GM12878 (cell line): ENCODE data around the gene OR51B6. TPM values are rescaled to one million over a fixed set of nuclear protein-coding genes. Genes with fewer than 3 reads are reported as not detected.
"Not testable (repeated sequence)": the region's sequence is repeated elsewhere in the genome, so short reads cannot be mapped to it uniquely, and the experiment has no call there.

ENCODE experiments used
- ATAC-seq: fragments of 200-7000 bp; cut with Tn5 transposase; 3 replicates; pipeline ENCODE4 v1.9.1; 2020; ENCODE audit warnings: mild to moderate bottlenecking, moderate library complexity
- BruUV-seq: library from RNA; stranded (reverse); fragments of 400-500 nt; replicated peaks from 2 replicates; lab custom pipeline; 2021; lab: Mats Ljungman, UMichigan
- CTCF ChIA-PET: fragments of 300-600 bp; sonication (Branson Sonifier 250); formaldehyde crosslinking; extraction: SDS; loops from one replicate; lab custom pipeline; 2021; ENCODE audit warnings: inconsistent platforms; lab: Yijun Ruan, JAX
- POLR2A ChIA-PET: fragments of 350-600 bp; formaldehyde crosslinking; extraction: SDS; loops from one replicate; lab custom pipeline; 2021; ENCODE audit warnings: inconsistent platforms; lab: Charles Lee
- RAD21 ChIA-PET: fragments of 300-600 bp; sonication (Branson Sonifier 250); formaldehyde crosslinking; loops from one replicate; lab custom pipeline; 2023; ENCODE audit warnings: antibody characterized with exemption; ENCODE audit not compliant: unreplicated experiment; lab: Charles Lee
- SMC1A ChIA-PET: fragments of 300-600 bp; sonication (Branson Sonifier 250); formaldehyde crosslinking; loops from one replicate; lab custom pipeline; 2023; ENCODE audit not compliant: unreplicated experiment, uncharacterized antibody; lab: Charles Lee
- DNase-seq: peaks from one replicate; pipeline ENCODE4 v3.0.0-alpha.2; 2011; ENCODE audit warnings: low read depth, low spot score
- FAIRE-seq: peaks from 3 replicates; lab custom pipeline; 2011; peaks lifted over from hg19 to GRCh38; lab: Jason Lieb, UNC
- H2AFZ ChIP-seq: 2 replicates; pipeline ENCODE4 v1.6.0; 2011; ENCODE audit warnings: low read depth, low read length, control low read depth; ENCODE audit not compliant: control insufficient read depth
- H3K27ac ChIP-seq: 2 replicates; pipeline ENCODE4 v1.5.1; 2011; ENCODE audit warnings: control low read depth; ENCODE audit not compliant: control insufficient read depth, insufficient read depth
- H3K27me3 ChIP-seq, 2 experiments: replicated peaks in 1 of 2; 2 replicates each; pipeline versions ENCODE4 v1.6.0 to v1.6.1; 2011; ENCODE audit warnings: low read length in 1 of 2; ENCODE audit not compliant: control insufficient read depth in 2 of 2, insufficient read depth in 2 of 2
- H3K36me3 ChIP-seq, 2 experiments: 2 replicates each; pipeline ENCODE4 v1.5.1; 2011; ENCODE audit warnings: low read length in 1 of 2; ENCODE audit not compliant: control insufficient read depth in 2 of 2, insufficient read depth in 2 of 2
- H3K4me1 ChIP-seq: 2 replicates; pipeline ENCODE4 v1.6.1; 2011; ENCODE audit warnings: mild to moderate bottlenecking, low read length, moderate library complexity, mixed read lengths; ENCODE audit not compliant: control insufficient read depth, insufficient read depth
- H3K4me2 ChIP-seq: 2 replicates; pipeline ENCODE4 v1.6.0; 2011; ENCODE audit warnings: control low read depth; ENCODE audit not compliant: control insufficient read depth, insufficient read depth
- H3K4me3 ChIP-seq: fragments of 200-600 bp; sonication (generic); 2 replicates; pipeline ENCODE4 v1.5.1; 2016
- H3K79me2 ChIP-seq: 2 replicates; pipeline ENCODE4 v1.6.0; 2011; ENCODE audit warnings: low read length; ENCODE audit not compliant: control insufficient read depth, insufficient read depth
- H3K9ac ChIP-seq: 2 replicates; pipeline ENCODE4 v1.8.0; 2011; ENCODE audit warnings: low read length, control low read depth, mixed read lengths; ENCODE audit not compliant: control insufficient read depth, insufficient read depth
- H3K9me3 ChIP-seq: replicated peaks from 3 replicates; pipeline ENCODE4 v1.5.1; 2011; ENCODE audit warnings: mild to moderate bottlenecking, low read length; ENCODE audit not compliant: control insufficient read depth, insufficient read depth
- H4K20me1 ChIP-seq: 2 replicates; pipeline ENCODE4 v1.6.0; 2011; ENCODE audit not compliant: control insufficient read depth, insufficient read depth
- CTCF ChIP-seq, 3 experiments: IDR thresholded peaks in 2 of 3; conservative IDR thresholded peaks in 1 of 3; 2 replicates each; pipeline ENCODE4 v1.5.1; 2011; ENCODE audit warnings: low read depth in 3 of 3, low read length in 3 of 3, mild to moderate bottlenecking in 3 of 3, control low read depth in 2 of 3, moderate library complexity in 2 of 3, inconsistent platforms in 1 of 3, mixed read lengths in 1 of 3; ENCODE audit not compliant: control insufficient read depth in 2 of 3, insufficient read depth in 1 of 3; ENCODE audit errors: extremely low read depth in 1 of 3
- RFX5 ChIP-seq: IDR thresholded peaks from 2 replicates; pipeline ENCODE4 v1.6.1; 2011; ENCODE audit warnings: low read depth, low read length, improper control_type of control experiment
- RUNX3 ChIP-seq: IDR thresholded peaks from 2 replicates; pipeline ENCODE4 v1.6.1; 2012; ENCODE audit warnings: low read length, inconsistent platforms
- SIN3A ChIP-seq: IDR thresholded peaks from 2 replicates; pipeline ENCODE4 v1.6.1; 2012; ENCODE audit warnings: low read depth, low read length, improper control_type of control experiment
- SMARCA5 ChIP-seq: fragments of 450-650 bp; IDR thresholded peaks from 2 replicates; pipeline ENCODE4 v1.6.1; 2017; ENCODE audit warnings: mild to moderate bottlenecking
- ZBTB4 ChIP-seq: fragments of 450-650 bp; formaldehyde crosslinking; IDR thresholded peaks from 2 replicates; pipeline ENCODE4 v1.4.0; 2022; ENCODE audit warnings: mild to moderate bottlenecking, moderate library complexity
- ZNF384 ChIP-seq: IDR thresholded peaks from 2 replicates; pipeline ENCODE4 v1.6.1; 2012; ENCODE audit warnings: low read depth, mild to moderate bottlenecking, low read length, improper control_type of control experiment, borderline replicate concordance
- WGBS: methylation state at CpG from one replicate; pipeline ENCODE4 v1.1.6; 2016; ENCODE audit warnings: low lambda C conversion rate; ENCODE audit not compliant: insufficient replicate concordance, insufficient coverage; ENCODE audit errors: missing lambda C conversion rate; 5-methylcytosine and 5-hydroxymethylcytosine counted together
- in situ Hi-C: fragments of 300-500 bp; cut with MboI; formaldehyde crosslinking; loops from 9 replicates; pipeline ENCODE4 v1.14.3; 2018; ENCODE audit warnings: mixed read lengths
- intact Hi-C: fragments of 100-400 bp; cut with micrococcal nuclease; formaldehyde crosslinking; loops from one replicate; pipeline ENCODE4 v1.14.2; 2022; ENCODE audit not compliant: unreplicated experiment
- polyA plus RNA-seq, 11 experiments: library from polyadenylated mRNA; depleted of rRNA in 4 of 11; unstranded in 6 of 11; stranded (reverse) in 5 of 11; fragments of >200 nt; fragmentation: Nextera tagmentation in 4 of 11; fragmentation: Illumina TruSeq in 1 of 11; extraction: Ambion mirVana in 4 of 11; extraction: Trizol in 1 of 11; gene quantifications; 1 replicate in 1 of 11; 2 replicates in 10 of 11; pipeline versions ENCODE4 v1.2.1 to v1.2.3, GENCODE V29; 2011 to 2016; ENCODE audit warnings: inconsistent platforms in 2 of 11, missing spikeins in 2 of 11, low read depth in 1 of 11
- total RNA-seq, 4 experiments: library from RNA; depleted of rRNA in 3 of 4; stranded (reverse); fragments of >200 nt in 3 of 4; fragmentation: Illumina TruSeq in 1 of 4; extraction: Trizol in 1 of 4; gene quantifications; 2 replicates each; pipeline versions ENCODE4 v1.2.1 to v1.2.3, GENCODE V29; 2013 to 2021

OR51B6 gene
- total and polyA plus RNA-seq, 10 of the 15 experiments (the other 5 are each of a cell fraction or from before 2014, with no cell fraction given), result 0.17 TPM; not detected in 9

GRCh38 chr11:5366365-5366764, 15.1 kb downstream of the OR51B6 start:
- H3K9ac ChIP-seq, H3K9me3 ChIP-seq, in situ Hi-C loops, H3K27me3 ChIP-seq, H3K36me3 ChIP-seq, RAD21 ChIA-PET, H3K79me2 ChIP-seq, H3K4me3 ChIP-seq, ATAC-seq, FAIRE-seq, BruUV-seq, intact Hi-C loops, H2AFZ ChIP-seq, H3K4me2 ChIP-seq, H3K4me1 ChIP-seq, POLR2A ChIA-PET, H3K27ac ChIP-seq, H4K20me1 ChIP-seq, CTCF ChIA-PET, DNase-seq: not testable (repeated sequence)
- WGBS, result 75% methylated on average over 6 of the region's 6 CpGs
- SMC1A ChIA-PET, result interaction anchor here (1.1 kb wide), 1 partner anchor 20 kb away, joined by 3 read pairs; no protein-coding TSS in a partner anchor

- DNase-seq (no peak), ATAC-seq (no peak), FAIRE-seq (no peak)
- ChIA-PET RAD21 (no interaction called here), POLR2A (no interaction called here), SMC1A (interaction anchor here (1.1 kb wide), 1 partner anchor 21 kb away, joined by 3 read pairs; no protein-coding TSS in a partner anchor), CTCF (no interaction called here)
- Histone ChIP-seq H3K27ac (no peak overlapping the region), H3K36me3 (no peaks in the 10 kb centered on the region), H3K79me2 (no peaks in the 10 kb centered on the region), H2AFZ (no peak overlapping the region), H3K9me3 (no peaks in the 10 kb centered on the region), H3K27me3 (no peaks in the 10 kb centered on the region), H4K20me1 (no peaks in the 10 kb centered on the region), H3K4me1 (no peaks in the 10 kb centered on the region), H3K9ac (no peak overlapping the region), H3K4me3 (no peak overlapping the region), H3K4me2 (no peak overlapping the region)
- intact Hi-C loops (no loop called here), in situ Hi-C loops (no loop called here)
- 0% methylated on average over 1 of the region's 1 CpG for WGBS
- BruUV-seq, result no TSS peak
- no peak for TF ChIP-seq RFX5
- no peak for TF ChIP-seq SMARCA5
- TF ChIP-seq CTCF (IDR thresholded peaks at IDR 0.05 in 2 of 3, conservative IDR thresholded peaks at IDR 0.05 in 1 of 3; ENCODE audit: control insufficient read depth in 2 of 3, extremely low read depth in 1 of 3, insufficient read depth in 1 of 3, low read depth in 3 of 3, low read length in 3 of 3), result no peak
- TF ChIP-seq ZBTB4 (CRISPR knock-in tag), result no peak
- TF ChIP-seq SIN3A, result no peak
- TF ChIP-seq RUNX3, result no peak
- TF ChIP-seq ZNF384, result no peak
These were observed 15.5 kb downstream of the OR51B6 start for GRCh38 chr11:5366856-5367255.
